HEK293 (cell line): Measurements from ENCODE around the gene FBXL7.

Experiments
- CTCF ChIA-PET: fragments of 350-600 bp; formaldehyde crosslinking; extraction: SDS; loops from one replicate; lab custom pipeline; 2021; ENCODE audit warnings: antibody characterized with exemption; lab: Yijun Ruan, JAX
- POLR2A ChIA-PET: fragments of 300-600 bp; formaldehyde crosslinking; extraction: SDS; loops from one replicate; lab custom pipeline; 2020; ENCODE audit warnings: antibody characterized with exemption, inconsistent platforms; lab: Yijun Ruan, JAX
- H3K27ac ChIP-seq: fragments of 200-500 bp; sonication (Bioruptor generic); 2 replicates; pipeline ENCODE4 v1.5.1; 2014; ENCODE audit warnings: low read depth, low read length, control low read depth, inconsistent platforms; ENCODE audit errors: extremely low read depth
- H3K36me3 ChIP-seq, 2 experiments: fragments of 200-500 bp in 1 of 2; sonication (Bioruptor generic) in 1 of 2; 1 replicate in 1 of 2; 2 replicates in 1 of 2; pipeline ENCODE4 v1.5.1; 2014 to 2017; ENCODE audit warnings: inconsistent platforms in 2 of 2, low read length in 2 of 2; ENCODE audit not compliant: control insufficient read depth in 2 of 2, insufficient read depth in 1 of 2
- H3K4me1 ChIP-seq: fragments of 200-500 bp; sonication (Bioruptor generic); 2 replicates; pipeline ENCODE4 v1.5.1; 2014; ENCODE audit warnings: mild to moderate bottlenecking, low read length, inconsistent platforms; ENCODE audit not compliant: control insufficient read depth, insufficient read depth
- H3K4me3 ChIP-seq: 2 replicates; pipeline ENCODE4 v1.5.1; 2011; ENCODE audit warnings: low read depth, mild to moderate bottlenecking, control low read depth, low read length, moderate library complexity
- H3K9me3 ChIP-seq: fragments of 200-500 bp; sonication (Bioruptor generic); 2 replicates; pipeline ENCODE4 v1.5.1; 2014; ENCODE audit warnings: low read depth, low read length, inconsistent platforms; ENCODE audit not compliant: control insufficient read depth, insufficient read depth
- GLI2 ChIP-seq: fragments of 450-650 bp; formaldehyde crosslinking; IDR thresholded peaks from 2 replicates; pipeline ENCODE4; 2017; ENCODE audit warnings: missing biosample characterization, missing genetic modification characterization, low read depth, borderline replicate concordance
- INSM2 ChIP-seq: fragments of 450-650 bp; formaldehyde crosslinking; IDR thresholded peaks from 2 replicates; pipeline ENCODE4 v1.5.1; 2016; ENCODE audit warnings: missing biosample characterization, missing genetic modification characterization
- OVOL3 ChIP-seq: fragments of 450-650 bp; formaldehyde crosslinking; IDR thresholded peaks from 2 replicates; pipeline ENCODE4 v1.5.1; 2016; ENCODE audit warnings: missing biosample characterization, missing genetic modification characterization
- WT1 ChIP-seq: fragments of 450-650 bp; formaldehyde crosslinking; IDR thresholded peaks from 2 replicates; pipeline ENCODE4 v1.5.1; 2016; ENCODE audit warnings: missing biosample characterization, missing genetic modification characterization
- ZBTB7A ChIP-seq: fragments of 450-650 bp; formaldehyde crosslinking; IDR thresholded peaks from 2 replicates; pipeline ENCODE4 v1.5.1; 2016; ENCODE audit warnings: low read depth, missing biosample characterization, missing genetic modification characterization
- ZBTB8A ChIP-seq: fragments of 450-650 bp; formaldehyde crosslinking; IDR thresholded peaks from 2 replicates; pipeline ENCODE4 v1.5.1; 2016; ENCODE audit warnings: missing biosample characterization, missing genetic modification characterization
- ZNF114 ChIP-seq: fragments of 450-650 bp; formaldehyde crosslinking; IDR thresholded peaks from 2 replicates; pipeline ENCODE4 v1.5.0; 2017; ENCODE audit warnings: missing biosample characterization, missing genetic modification characterization
- ZNF133 ChIP-seq: fragments of 450-650 bp; formaldehyde crosslinking; IDR thresholded peaks from 2 replicates; pipeline ENCODE4 v1.5.1; 2016; ENCODE audit warnings: missing biosample characterization, missing genetic modification characterization
- ZNF214 ChIP-seq: fragments of 450-650 bp; formaldehyde crosslinking; IDR thresholded peaks from 2 replicates; pipeline ENCODE4 v1.5.1; 2017; ENCODE audit warnings: missing biosample characterization, mild to moderate bottlenecking, missing genetic modification characterization, borderline replicate concordance
- ZNF302 ChIP-seq: fragments of 450-650 bp; formaldehyde crosslinking; IDR thresholded peaks from 2 replicates; pipeline ENCODE4 v1.5.1; 2016; ENCODE audit warnings: missing biosample characterization, missing genetic modification characterization, low read depth
- ZNF311 ChIP-seq: fragments of 450-650 bp; formaldehyde crosslinking; IDR thresholded peaks from 2 replicates; pipeline ENCODE4 v1.5.1; 2017; ENCODE audit warnings: missing biosample characterization, missing genetic modification characterization, borderline replicate concordance
- ZNF335 ChIP-seq: fragments of 450-650 bp; formaldehyde crosslinking; conservative IDR thresholded peaks from 2 replicates; pipeline ENCODE4 v1.5.1; 2016; ENCODE audit warnings: missing biosample characterization, missing genetic modification characterization
- ZNF341 ChIP-seq: fragments of 450-650 bp; formaldehyde crosslinking; IDR thresholded peaks from 2 replicates; pipeline ENCODE4; 2016; ENCODE audit warnings: low read depth, missing biosample characterization, missing genetic modification characterization
- ZNF350 ChIP-seq: fragments of 450-650 bp; formaldehyde crosslinking; IDR thresholded peaks from 2 replicates; pipeline ENCODE4 v1.5.0; 2017; ENCODE audit warnings: missing biosample characterization, mild to moderate bottlenecking, missing genetic modification characterization
- ZNF423 ChIP-seq: fragments of 450-650 bp; formaldehyde crosslinking; IDR thresholded peaks from 2 replicates; pipeline ENCODE4 v1.5.1; 2016; ENCODE audit warnings: missing biosample characterization, missing genetic modification characterization
- ZNF473 ChIP-seq: fragments of 450-650 bp; formaldehyde crosslinking; IDR thresholded peaks from 2 replicates; pipeline ENCODE4 v1.5.1; 2017; ENCODE audit warnings: missing biosample characterization, missing genetic modification characterization
- ZNF548 ChIP-seq: fragments of 450-650 bp; formaldehyde crosslinking; IDR thresholded peaks from 2 replicates; pipeline ENCODE4 v1.5.1; 2016; ENCODE audit warnings: missing biosample characterization, missing genetic modification characterization
- ZNF561 ChIP-seq: fragments of 450-650 bp; IDR thresholded peaks from 2 replicates; pipeline ENCODE4 v1.5.1; 2018; ENCODE audit warnings: missing biosample characterization, missing genetic modification characterization, borderline replicate concordance
- ZNF585B ChIP-seq: fragments of 450-650 bp; formaldehyde crosslinking; IDR thresholded peaks from 2 replicates; pipeline ENCODE4 v1.5.1; 2016; ENCODE audit warnings: missing biosample characterization, missing genetic modification characterization
- ZNF610 ChIP-seq: fragments of 450-650 bp; formaldehyde crosslinking; IDR thresholded peaks from 2 replicates; pipeline ENCODE4 v1.5.1; 2016; ENCODE audit warnings: missing biosample characterization, missing genetic modification characterization, borderline replicate concordance
- ZNF664 ChIP-seq: fragments of 450-650 bp; formaldehyde crosslinking; IDR thresholded peaks from 2 replicates; pipeline ENCODE4 v1.5.1; 2016; ENCODE audit warnings: missing biosample characterization, missing genetic modification characterization
- ZNF777 ChIP-seq: fragments of 450-650 bp; formaldehyde crosslinking; IDR thresholded peaks from 2 replicates; pipeline ENCODE4 v1.5.1; 2017; ENCODE audit warnings: missing biosample characterization, missing genetic modification characterization, borderline replicate concordance
- ZXDB ChIP-seq: fragments of 450-650 bp; formaldehyde crosslinking; IDR thresholded peaks from 2 replicates; pipeline ENCODE4 v1.5.1; 2016; ENCODE audit warnings: missing biosample characterization, missing genetic modification characterization
- TF ChIP-seq, protein P1 (sequence below): fragments of 450-650 bp; formaldehyde crosslinking; IDR thresholded peaks from 2 replicates; pipeline ENCODE4 v1.5.1; 2016; ENCODE audit warnings: missing biosample characterization, missing genetic modification characterization
- TF ChIP-seq, protein P2 (sequence below): fragments of 450-650 bp; formaldehyde crosslinking; IDR thresholded peaks from 2 replicates; pipeline ENCODE4 v1.5.1; 2016; ENCODE audit warnings: missing biosample characterization, missing genetic modification characterization
- TF ChIP-seq, protein P3 (sequence below): fragments of 450-650 bp; formaldehyde crosslinking; IDR thresholded peaks from 2 replicates; pipeline ENCODE4 v1.5.1; 2016; ENCODE audit warnings: missing biosample characterization, missing genetic modification characterization

Gene FBXL7

DNA sequence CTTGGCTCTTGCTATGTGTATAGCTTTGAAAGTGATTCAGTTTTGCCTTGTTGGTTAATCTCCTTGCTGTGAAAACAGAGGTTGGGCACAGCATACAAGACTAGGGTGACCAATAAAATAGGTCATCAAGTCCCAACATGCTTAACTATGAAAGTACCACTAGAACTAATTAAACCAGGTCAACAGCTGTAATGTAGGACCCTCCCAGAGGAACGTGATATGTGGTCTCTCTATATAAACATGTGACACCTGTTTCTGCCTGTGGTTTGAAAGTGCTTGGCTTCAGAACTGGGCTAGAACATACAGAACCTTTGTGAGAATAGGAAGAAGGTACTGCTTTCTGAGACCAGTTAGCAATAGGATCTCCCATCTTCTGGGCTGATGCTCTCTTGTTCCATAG, 297.1 kb downstream of the FBXL7 start:
- H3K4me3 ChIP-seq: no peak overlapping the region
- no peaks in the 10 kb centered on the region for H3K36me3 ChIP-seq
- no peak overlapping the region for H3K27ac ChIP-seq
- H3K4me1 ChIP-seq: no peaks in the 10 kb centered on the region
- no peaks in the 10 kb centered on the region for H3K9me3 ChIP-seq
- POLR2A ChIA-PET: no interaction called here
- CTCF ChIA-PET: no interaction called here
- TF ChIP-seq ZNF610 (tag by site-specific recombination): no peak
- no peak for TF ChIP-seq GLI2 (tag by site-specific recombination)
- no peak for TF ChIP-seq ZNF302 (tag by site-specific recombination)
- TF ChIP-seq ZNF341: no peak
- TF ChIP-seq, protein P1, sequence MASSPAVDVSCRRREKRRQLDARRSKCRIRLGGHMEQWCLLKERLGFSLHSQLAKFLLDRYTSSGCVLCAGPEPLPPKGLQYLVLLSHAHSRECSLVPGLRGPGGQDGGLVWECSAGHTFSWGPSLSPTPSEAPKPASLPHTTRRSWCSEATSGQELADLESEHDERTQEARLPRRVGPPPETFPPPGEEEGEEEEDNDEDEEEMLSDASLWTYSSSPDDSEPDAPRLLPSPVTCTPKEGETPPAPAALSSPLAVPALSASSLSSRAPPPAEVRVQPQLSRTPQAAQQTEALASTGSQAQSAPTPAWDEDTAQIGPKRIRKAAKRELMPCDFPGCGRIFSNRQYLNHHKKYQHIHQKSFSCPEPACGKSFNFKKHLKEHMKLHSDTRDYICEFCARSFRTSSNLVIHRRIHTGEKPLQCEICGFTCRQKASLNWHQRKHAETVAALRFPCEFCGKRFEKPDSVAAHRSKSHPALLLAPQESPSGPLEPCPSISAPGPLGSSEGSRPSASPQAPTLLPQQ (tag by site-specific recombination): no peak
- TF ChIP-seq ZNF777: no peak
- no peak for TF ChIP-seq ZNF311 (tag by site-specific recombination)
- TF ChIP-seq, protein P2, sequence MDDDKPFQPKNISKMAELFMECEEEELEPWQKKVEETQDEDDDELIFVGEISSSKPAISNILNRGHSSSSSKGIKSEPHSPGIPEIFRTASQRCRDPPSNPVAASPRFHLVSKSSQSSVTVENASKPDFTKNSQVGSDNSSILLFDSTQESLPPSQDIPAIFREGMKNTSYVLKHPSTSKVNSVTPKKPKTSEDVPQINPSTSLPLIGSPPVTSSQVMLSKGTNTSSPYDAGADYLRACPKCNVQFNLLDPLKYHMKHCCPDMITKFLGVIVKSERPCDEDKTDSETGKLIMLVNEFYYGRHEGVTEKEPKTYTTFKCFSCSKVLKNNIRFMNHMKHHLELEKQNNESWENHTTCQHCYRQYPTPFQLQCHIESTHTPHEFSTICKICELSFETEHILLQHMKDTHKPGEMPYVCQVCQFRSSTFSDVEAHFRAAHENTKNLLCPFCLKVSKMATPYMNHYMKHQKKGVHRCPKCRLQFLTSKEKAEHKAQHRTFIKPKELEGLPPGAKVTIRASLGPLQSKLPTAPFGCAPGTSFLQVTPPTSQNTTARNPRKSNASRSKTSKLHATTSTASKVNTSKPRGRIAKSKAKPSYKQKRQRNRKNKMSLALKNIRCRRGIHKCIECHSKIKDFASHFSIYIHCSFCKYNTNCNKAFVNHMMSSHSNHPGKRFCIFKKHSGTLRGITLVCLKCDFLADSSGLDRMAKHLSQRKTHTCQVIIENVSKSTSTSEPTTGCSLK: no peak

GRCh38 chr5:15798006-15798405, 298.0 kb downstream of the FBXL7 start:
- no peaks in the 10 kb centered on the region for H3K9me3 ChIP-seq
- H3K4me3 ChIP-seq: no peak overlapping the region
- POLR2A ChIA-PET: no interaction called here
- no peak for TF ChIP-seq WT1 (tag by site-specific recombination)
- no peak for TF ChIP-seq ZNF423
- TF ChIP-seq, protein P3, sequence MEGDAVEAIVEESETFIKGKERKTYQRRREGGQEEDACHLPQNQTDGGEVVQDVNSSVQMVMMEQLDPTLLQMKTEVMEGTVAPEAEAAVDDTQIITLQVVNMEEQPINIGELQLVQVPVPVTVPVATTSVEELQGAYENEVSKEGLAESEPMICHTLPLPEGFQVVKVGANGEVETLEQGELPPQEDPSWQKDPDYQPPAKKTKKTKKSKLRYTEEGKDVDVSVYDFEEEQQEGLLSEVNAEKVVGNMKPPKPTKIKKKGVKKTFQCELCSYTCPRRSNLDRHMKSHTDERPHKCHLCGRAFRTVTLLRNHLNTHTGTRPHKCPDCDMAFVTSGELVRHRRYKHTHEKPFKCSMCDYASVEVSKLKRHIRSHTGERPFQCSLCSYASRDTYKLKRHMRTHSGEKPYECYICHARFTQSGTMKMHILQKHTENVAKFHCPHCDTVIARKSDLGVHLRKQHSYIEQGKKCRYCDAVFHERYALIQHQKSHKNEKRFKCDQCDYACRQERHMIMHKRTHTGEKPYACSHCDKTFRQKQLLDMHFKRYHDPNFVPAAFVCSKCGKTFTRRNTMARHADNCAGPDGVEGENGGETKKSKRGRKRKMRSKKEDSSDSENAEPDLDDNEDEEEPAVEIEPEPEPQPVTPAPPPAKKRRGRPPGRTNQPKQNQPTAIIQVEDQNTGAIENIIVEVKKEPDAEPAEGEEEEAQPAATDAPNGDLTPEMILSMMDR (tag by site-specific recombination): no peak
- no peak for TF ChIP-seq ZNF473 (tag by site-specific recombination)
- no peak for TF ChIP-seq ZNF548
- no peak for TF ChIP-seq ZNF341
- no peak for TF ChIP-seq INSM2 (tag by site-specific recombination)
- no peak for TF ChIP-seq OVOL3 (tag by site-specific recombination)
- TF ChIP-seq ZBTB7A (tag by site-specific recombination): no peak
- TF ChIP-seq ZNF214 (tag by site-specific recombination): no peak
- no peak for TF ChIP-seq ZNF335 (tag by site-specific recombination)
- no peak for TF ChIP-seq ZNF350 (tag by site-specific recombination)
- no peak for TF ChIP-seq ZNF133 (tag by site-specific recombination)
- no peak for TF ChIP-seq ZNF664 (tag by site-specific recombination)
- no peak for TF ChIP-seq ZNF585B (tag by site-specific recombination)
- no peak for TF ChIP-seq ZBTB8A (tag by site-specific recombination)
- no peak for TF ChIP-seq ZNF114
- no peak for TF ChIP-seq ZXDB (tag by site-specific recombination)
- no peak for TF ChIP-seq ZNF561 (tag by site-specific recombination)
- no peaks in the 10 kb centered on the region for H3K36me3 ChIP-seq
- CTCF ChIA-PET: no interaction called here
- no peak overlapping the region for H3K27ac ChIP-seq
- H3K4me1 ChIP-seq: no peaks in the 10 kb centered on the region
